Mammary epithelial cell (primary cell): ENCODE data around the gene B3GALT5.

ENCODE experiments used
- CTCF ChIP-seq, 2 donors: IDR thresholded peaks in 1 of 2; conservative IDR thresholded peaks in 1 of 2; 2 replicates each; pipeline ENCODE4 v1.5.1; 2011 to 2012; ENCODE audit warnings: inconsistent platforms in 2 of 2, low read length in 2 of 2, mild to moderate bottlenecking in 2 of 2, control low read depth in 1 of 2, low read depth in 1 of 2; ENCODE audit not compliant: insufficient read depth in 1 of 2; ENCODE audit errors: extremely low read depth in 1 of 2
- EZH2 ChIP-seq: IDR thresholded peaks from 2 replicates; pipeline ENCODE4 v1.6.1; 2012; ENCODE audit warnings: low read length, inconsistent platforms, borderline replicate concordance

DNA sequence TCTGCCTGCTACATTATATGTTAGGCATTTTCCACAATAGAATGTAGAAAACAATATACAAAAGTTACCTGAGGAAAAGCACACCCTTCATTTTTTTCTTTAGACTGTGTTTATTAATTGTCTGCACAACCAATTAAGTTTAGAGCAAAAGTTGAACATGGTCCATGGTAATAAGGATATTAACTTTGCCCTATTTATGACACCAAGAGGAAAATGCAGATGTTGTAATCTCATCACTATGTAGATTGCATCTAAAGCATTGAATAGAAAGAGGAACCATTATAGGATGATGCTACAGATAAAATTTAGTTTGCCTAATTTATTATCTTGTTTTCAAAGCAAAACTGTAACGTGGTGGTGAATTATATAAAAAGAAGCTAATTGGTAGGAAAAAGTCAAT lies 72.5 kb downstream of the B3GALT5 start:
- TF ChIP-seq CTCF (conservative IDR thresholded peaks at IDR 0.05 in 1 of 2, IDR thresholded peaks at IDR 0.05 in 1 of 2; ENCODE audit: extremely low read depth in 1 of 2, insufficient read depth in 1 of 2, low read depth in 1 of 2, low read length in 2 of 2), result no peak
- no peak for TF ChIP-seq EZH2
